Glutamatergic neuron (in vitro differentiated cells): ENCODE results near the gene SLC37A1. TPM values are rescaled to one million over a fixed set of nuclear protein-coding genes. Genes with fewer than 3 reads are reported as not detected.
A peak's percentile ranks its signal among the peaks of the same experiment; 100 is the strongest.

ENCODE experiments used
- DNase-seq: peaks from one replicate; pipeline ENCODE4 v3.0.0; 2022
- H3K27ac Mint-ChIP-seq: one replicate; pipeline ENCODE4 v1.8.0; 2020; ENCODE audit warnings: mild to moderate bottlenecking, mixed read lengths, inconsistent platforms; ENCODE audit not compliant: unreplicated experiment
- H3K27me3 Mint-ChIP-seq: one replicate; pipeline ENCODE4 v1.8.0; 2020; ENCODE audit warnings: mild to moderate bottlenecking, moderate library complexity, mixed read lengths, inconsistent platforms; ENCODE audit not compliant: unreplicated experiment
- H3K36me3 Mint-ChIP-seq: one replicate; pipeline ENCODE4 v1.8.0; 2020; ENCODE audit warnings: mild to moderate bottlenecking, mixed read lengths, inconsistent platforms; ENCODE audit not compliant: unreplicated experiment
- H3K4me1 Mint-ChIP-seq: one replicate; pipeline ENCODE4 v1.8.0; 2020; ENCODE audit warnings: mild to moderate bottlenecking, low read depth, mixed read lengths, inconsistent platforms; ENCODE audit not compliant: unreplicated experiment
- H3K4me3 Mint-ChIP-seq: one replicate; pipeline ENCODE4 v1.8.0; 2020; ENCODE audit warnings: mild to moderate bottlenecking, mixed read lengths, inconsistent platforms; ENCODE audit not compliant: unreplicated experiment
- H3K9me3 Mint-ChIP-seq: one replicate; pipeline ENCODE4 v1.8.0; 2020; ENCODE audit warnings: mild to moderate bottlenecking, moderate library complexity, mixed read lengths, inconsistent platforms; ENCODE audit not compliant: unreplicated experiment
- total RNA-seq: library from RNA; stranded (reverse); fragmentation: NEBNext Ultra II Directional; extraction: Animal tissue kit (Norgen Biotek cat#: 25700); gene quantifications from one replicate; pipeline ENCODE4 v1.2.1, GENCODE V29; 2021; ENCODE audit not compliant: unreplicated experiment
- TF ChIP-seq, protein P1 (sequence below): fragments of 200-600 bp; sonication (generic); IDR thresholded peaks from one replicate; pipeline ENCODE4 v1.5.0; 2021; ENCODE audit not compliant: partially characterized antibody, unreplicated experiment

SLC37A1 gene
- total RNA-seq, 1 donor from 2014 or later, result 65.7 TPM

DNA sequence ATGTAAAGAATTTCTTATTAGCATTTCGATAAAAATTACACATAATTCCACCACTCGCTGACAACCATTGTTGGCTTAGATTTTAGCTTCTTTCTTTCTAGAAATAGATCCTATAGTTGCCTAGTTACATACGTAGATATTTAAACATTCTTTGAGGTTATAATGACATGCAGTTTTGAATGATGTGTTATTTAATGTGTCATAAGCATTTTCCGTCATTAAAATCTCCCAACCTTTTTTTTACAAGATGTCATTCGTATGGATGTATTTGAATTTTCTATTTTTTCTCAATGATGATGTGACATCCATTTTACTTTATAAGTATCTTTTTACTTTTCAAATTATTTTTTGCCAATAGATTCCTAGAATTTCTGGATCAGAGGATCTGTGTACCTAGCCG, 44.7 kb downstream of the SLC37A1 start:
- DNase-seq, result no peak
- H3K27me3 Mint-ChIP-seq, result peaks cover 6% of the 10 kb centered on the region
- peaks cover 1% of the 10 kb centered on the region for H3K9me3 Mint-ChIP-seq
- peaks cover 14% of the 10 kb centered on the region for H3K36me3 Mint-ChIP-seq
- TF ChIP-seq, protein P1, sequence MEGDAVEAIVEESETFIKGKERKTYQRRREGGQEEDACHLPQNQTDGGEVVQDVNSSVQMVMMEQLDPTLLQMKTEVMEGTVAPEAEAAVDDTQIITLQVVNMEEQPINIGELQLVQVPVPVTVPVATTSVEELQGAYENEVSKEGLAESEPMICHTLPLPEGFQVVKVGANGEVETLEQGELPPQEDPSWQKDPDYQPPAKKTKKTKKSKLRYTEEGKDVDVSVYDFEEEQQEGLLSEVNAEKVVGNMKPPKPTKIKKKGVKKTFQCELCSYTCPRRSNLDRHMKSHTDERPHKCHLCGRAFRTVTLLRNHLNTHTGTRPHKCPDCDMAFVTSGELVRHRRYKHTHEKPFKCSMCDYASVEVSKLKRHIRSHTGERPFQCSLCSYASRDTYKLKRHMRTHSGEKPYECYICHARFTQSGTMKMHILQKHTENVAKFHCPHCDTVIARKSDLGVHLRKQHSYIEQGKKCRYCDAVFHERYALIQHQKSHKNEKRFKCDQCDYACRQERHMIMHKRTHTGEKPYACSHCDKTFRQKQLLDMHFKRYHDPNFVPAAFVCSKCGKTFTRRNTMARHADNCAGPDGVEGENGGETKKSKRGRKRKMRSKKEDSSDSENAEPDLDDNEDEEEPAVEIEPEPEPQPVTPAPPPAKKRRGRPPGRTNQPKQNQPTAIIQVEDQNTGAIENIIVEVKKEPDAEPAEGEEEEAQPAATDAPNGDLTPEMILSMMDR, result no peak
- peaks cover 32% of the 10 kb centered on the region for H3K4me1 Mint-ChIP-seq
- no peak overlapping the region for H3K4me3 Mint-ChIP-seq
- H3K27ac Mint-ChIP-seq, result no peak overlapping the region

DNA sequence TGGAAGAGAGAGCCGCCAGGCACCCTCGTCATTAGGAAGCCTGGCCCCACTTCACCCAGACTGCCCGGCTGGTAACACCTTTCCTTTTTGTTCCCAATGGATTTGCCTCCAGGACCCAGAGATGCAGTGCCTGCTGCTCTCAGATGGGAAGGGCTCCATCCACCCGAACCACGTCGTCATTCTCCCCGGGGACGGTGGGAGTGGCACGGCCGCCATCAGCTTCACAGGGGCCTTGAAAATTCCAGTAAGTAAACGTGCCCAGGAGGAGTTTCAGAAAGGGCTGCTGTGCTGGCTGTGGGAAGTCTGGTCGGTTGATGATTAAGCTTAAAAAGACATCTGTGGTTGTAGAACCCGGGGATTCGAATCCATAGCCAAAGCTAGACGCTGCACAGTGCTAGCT, 45.2 kb downstream of the SLC37A1 start:
- peak; percentile 15 for DNase-seq
- TF ChIP-seq, protein P1, result no peak
- no peak overlapping the region for H3K27ac Mint-ChIP-seq
- no peak overlapping the region for H3K4me3 Mint-ChIP-seq
- H3K27me3 Mint-ChIP-seq, result peaks cover 6% of the 10 kb centered on the region
- H3K4me1 Mint-ChIP-seq, result peaks cover 27% of the 10 kb centered on the region
- peaks cover 18% of the 10 kb centered on the region for H3K36me3 Mint-ChIP-seq
- peaks cover 1% of the 10 kb centered on the region for H3K9me3 Mint-ChIP-seq

DNA sequence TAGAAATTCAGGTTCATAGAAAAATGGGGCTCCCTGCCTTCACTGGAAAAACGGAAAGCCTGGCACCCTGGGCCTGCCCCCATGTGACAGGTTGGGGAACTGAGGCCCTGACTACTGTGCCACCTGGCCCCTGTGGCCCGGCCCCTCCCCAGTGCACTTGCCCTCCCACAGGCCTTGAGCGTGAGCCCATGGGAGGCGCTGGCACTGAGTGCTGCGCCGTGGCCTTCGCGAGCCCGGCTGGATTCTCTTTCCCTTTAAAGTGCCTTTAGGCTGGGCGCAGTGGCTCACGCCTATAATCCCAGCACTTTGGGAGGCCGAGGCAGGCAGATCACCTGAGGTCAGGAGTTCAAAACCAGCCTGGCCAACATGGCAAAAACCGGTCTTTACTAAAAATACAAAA, 45.7 kb downstream of the SLC37A1 start:
- Mint-ChIP-seq H3K36me3 (peaks cover 15% of the 10 kb centered on the region), H3K4me1 (peaks cover 26% of the 10 kb centered on the region), H3K9me3 (peaks cover 1% of the 10 kb centered on the region), H3K27me3 (peaks cover 6% of the 10 kb centered on the region), H3K4me3 (no peak overlapping the region), H3K27ac (no peak overlapping the region)
- TF ChIP-seq, protein P1, result no peak
- no peak for DNase-seq

DNA sequence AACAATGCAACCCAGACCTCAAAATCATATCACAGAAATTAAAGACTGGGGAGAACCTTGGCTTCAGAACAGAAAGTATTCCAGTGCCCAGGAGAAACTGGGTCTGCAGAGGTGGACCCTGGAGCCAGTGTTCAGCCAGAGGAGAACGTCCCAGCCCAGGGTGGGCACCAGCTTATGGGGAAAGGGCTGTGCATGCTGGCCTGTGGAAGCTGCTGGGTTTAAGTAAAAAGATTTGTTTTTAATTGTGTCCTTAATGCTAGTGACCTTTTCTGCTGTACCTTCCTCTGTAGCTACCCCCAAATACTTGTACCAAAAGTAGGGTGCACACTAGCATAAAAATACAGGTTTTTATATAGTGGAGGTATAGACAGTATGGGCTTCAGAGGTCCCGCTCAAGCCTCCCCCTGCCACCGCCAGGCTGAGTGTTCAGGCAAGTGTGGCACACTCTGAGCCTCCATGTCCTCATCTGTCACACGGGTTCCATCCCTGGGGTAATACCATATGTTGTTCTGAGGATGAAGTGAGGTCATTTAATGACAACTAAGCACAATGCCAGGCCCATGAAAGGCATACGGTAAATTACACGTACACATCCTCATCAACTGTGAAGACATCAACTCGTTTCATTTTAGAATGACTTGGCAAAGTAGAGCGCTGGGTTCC, 47.0 kb downstream of the SLC37A1 start:
- peak; percentile 19 for DNase-seq
- H3K36me3 Mint-ChIP-seq, result peaks cover 13% of the 10 kb centered on the region
- H3K27me3 Mint-ChIP-seq, result peaks cover 6% of the 10 kb centered on the region
- peak overlapping the region; percentile 86 for H3K27ac Mint-ChIP-seq
- peaks cover 1% of the 10 kb centered on the region for H3K9me3 Mint-ChIP-seq
- no peak overlapping the region for H3K4me3 Mint-ChIP-seq
- H3K4me1 Mint-ChIP-seq, result peaks cover 26% of the 10 kb centered on the region
- TF ChIP-seq, protein P1, result no peak
